GM19193 (cell line): ENCODE results near the gene INSR.

Source experiments
- POLR2A ChIP-seq: IDR thresholded peaks from 4 replicates; pipeline ENCODE4 v1.6.1; 2011; ENCODE audit not compliant: insufficient read depth, insufficient read length; ENCODE audit errors: extremely low read depth

INSR gene

DNA sequence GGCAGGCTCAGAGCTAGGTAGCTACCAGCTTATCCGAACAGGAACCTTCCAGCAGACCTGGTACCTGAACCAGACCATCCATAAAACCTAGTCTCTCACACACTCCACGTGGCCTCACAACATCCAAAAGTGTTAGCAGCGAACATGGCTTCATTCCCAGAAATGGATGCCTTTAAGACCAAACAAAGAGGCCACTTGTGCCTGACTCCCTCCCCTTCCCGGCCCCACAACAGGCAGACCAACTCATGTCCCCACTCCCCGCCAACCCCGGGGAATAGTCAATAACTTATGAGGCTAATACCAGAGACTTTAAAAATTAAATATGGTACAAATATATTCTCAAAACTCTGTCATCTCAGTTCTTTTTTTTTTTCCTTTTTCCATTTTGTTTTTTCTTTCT lies 178.5 kb downstream of the INSR start:
- TF ChIP-seq POLR2A = no peak

DNA sequence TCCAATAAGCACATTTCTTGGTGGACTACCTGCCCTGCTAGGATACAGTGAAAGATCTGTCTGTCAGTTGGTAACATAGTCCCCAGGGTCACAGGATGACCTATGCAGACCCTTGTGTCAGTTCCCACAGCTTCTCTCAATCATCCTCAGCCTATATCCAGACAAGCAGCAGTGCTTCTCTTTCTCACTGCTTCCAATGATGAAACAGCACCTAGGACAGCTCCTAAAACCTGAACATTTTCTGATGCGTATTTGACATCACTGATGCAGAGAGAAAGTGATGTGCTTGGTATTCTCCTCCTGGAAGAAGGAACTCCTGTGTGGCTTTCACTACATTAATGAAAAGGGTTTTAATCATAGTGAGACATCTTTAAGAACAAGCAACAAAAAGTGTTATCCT lies 181.0 kb downstream of the INSR start:
- TF ChIP-seq POLR2A = no peak

DNA sequence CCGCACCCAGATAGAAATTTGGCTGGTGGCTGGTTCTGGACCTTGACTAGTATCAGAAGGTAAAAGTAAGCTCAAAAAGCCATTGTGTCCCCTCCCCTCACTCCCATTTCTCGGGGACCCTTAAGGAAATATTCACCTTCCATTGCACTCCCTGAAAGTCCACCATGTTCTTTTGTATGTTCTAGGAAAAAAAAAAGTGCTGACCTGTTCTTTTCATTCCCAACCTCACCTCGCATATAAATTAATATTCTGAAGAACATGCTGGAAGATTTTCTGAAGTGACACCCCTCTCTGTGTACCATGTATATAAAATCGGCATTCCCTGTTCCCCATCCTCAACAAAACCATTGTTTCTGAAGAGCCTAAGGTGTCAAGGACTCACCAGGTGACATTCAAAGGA lies 181.5 kb downstream of the INSR start:
- no peak for TF ChIP-seq POLR2A

DNA sequence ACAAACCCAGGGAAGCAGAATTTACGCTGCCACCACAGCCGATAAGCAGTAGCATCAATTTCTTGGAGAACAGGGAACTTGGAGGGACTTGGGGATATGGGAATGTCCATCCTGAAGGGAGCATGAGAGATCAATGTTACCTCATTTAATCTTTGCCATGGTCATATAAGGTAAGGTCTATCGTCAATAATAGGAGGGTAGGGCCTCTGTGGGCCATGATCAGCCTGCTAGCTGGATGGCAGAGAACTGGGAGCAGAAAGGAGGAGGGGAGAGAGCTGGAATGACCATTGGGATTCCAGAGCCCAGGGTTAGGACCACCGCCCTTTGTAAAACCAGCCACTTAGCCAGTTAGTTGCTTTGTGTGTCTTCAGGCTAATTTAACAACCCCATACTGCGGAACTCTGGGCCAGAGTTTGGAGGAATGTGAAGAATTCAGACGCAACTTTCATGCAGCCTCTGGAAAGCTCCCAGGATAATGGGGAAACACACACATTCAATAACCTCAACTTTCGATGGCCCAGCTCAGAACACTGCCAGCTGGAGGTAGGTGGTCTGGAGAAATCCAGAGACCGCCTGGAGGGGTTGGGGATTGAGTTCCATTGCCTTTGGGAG lies 184.4 kb downstream of the INSR start:
- TF ChIP-seq POLR2A = no peak

DNA sequence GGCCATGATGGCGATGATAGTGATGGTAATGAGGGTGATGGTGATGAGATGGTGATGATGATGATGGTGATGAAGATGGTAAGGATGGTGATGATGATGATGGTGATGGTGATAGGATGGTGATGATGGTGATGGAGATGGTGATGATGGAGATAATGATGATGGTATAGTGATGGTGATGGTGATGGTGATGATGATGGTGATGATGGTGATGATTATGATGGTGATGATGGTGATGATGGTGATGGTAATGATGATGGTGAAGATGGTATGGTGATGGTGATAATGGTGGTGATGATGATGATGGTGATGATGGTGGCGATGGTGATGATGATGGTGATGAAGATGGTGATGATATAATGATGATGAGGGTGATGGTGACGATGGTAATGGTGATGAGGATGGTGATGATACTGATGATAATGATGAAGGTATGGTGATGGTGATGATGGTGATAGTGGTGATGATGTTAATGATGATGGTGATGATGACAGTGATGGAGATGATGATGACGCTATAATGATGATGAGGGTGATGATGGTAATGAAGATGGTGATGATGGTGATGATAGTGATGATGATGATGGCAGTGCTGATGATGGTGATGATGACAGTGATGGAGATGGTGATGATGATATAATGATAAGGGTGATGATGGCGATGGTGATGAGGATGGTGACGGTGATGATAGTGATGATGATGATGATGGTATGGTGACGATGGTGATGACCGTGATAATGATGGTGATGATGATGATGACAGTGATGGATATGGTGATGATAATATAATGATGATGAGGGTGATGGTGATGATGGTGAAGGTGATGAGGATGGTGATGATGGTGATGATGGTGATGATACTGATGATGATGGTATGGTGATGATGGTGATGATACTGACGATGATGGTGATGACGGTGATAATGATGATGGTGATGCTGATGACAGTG lies 187.2 kb downstream of the INSR start:
- TF ChIP-seq POLR2A = no peak

DNA sequence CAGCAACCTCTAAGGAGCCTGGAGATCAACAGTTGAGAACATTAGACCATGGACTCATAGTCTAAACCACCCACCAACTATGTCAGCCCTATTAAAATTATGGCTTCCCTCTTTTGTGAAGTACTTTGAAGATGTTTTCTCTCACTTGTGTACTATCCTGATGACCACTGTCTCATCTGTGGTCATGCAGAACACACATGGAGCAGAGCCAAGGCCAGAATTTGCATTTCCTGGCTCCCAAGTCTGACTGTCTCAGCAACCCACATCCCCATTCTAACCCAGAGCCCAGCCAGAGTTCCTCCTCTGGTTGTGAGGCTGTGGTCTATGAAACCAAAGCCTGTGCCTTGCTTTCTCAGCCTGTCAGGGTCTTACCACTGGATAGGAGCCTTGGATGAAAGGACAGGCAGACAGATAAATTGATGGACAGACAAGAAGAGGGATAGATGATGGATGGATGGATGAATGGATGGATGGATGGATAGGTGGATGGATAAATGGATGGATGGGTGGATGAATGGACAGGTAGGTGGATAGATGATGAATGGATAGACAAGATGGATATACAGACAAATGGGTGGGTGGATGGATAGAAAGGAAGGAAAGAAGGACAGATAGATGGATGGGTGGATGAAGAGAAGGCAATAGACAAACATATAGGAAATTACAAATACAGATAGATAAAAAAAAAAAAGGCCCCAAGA lies 189.3 kb downstream of the INSR start:
- no peak for TF ChIP-seq POLR2A

DNA sequence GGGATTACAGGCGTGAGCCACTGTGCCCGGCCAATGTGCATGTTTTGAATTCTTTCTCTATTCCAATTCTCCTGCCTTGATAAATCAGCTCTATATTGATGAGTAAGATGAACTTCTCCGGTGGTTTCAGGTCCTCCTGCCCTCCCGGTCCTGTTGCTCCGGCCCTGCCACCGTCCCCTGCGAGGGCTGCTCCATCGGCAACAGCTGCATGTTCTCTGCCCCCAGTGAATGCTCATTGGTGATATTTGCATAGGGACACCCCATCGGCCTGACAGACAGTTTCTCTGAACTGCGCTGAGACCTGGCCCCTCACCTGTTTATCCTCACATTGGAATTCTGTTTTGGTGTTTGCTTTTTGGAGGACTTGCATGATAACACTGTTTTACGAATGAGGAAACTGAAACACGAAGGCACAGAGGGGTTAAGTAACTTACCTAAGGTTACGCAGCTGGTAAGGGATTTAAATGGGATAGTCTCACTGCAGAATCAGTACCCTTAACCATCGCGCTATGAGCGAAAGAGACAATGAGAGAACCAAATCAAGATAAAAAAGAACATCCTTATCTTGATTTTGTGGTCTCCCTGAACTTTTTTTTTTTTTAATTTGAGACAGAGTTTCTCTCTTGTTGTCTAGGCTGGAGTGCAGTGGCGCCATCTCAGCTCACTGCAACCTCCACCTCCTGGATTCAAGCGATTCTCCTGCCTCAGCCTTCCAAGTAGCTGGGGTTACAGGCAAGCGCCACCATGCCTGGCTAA lies 192.5 kb downstream of the INSR start:
- TF ChIP-seq POLR2A = no peak

DNA sequence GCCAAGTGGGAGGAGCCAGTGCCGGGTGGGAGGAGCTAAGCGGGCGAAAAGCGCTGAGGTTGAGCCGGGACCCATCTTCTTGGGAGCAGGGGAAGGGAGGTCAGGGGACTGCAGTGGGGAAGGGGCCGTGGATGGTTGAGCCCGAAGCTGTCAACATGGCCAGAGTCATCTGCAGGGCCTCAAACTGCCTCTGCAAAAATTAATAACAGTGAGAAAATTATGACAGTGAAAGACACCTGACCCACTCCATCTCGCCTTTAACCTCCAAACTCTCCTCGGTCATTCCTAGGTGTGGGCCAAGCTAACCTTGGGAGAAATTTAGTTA lies 194.7 kb downstream of the INSR start:
- no peak for TF ChIP-seq POLR2A

DNA sequence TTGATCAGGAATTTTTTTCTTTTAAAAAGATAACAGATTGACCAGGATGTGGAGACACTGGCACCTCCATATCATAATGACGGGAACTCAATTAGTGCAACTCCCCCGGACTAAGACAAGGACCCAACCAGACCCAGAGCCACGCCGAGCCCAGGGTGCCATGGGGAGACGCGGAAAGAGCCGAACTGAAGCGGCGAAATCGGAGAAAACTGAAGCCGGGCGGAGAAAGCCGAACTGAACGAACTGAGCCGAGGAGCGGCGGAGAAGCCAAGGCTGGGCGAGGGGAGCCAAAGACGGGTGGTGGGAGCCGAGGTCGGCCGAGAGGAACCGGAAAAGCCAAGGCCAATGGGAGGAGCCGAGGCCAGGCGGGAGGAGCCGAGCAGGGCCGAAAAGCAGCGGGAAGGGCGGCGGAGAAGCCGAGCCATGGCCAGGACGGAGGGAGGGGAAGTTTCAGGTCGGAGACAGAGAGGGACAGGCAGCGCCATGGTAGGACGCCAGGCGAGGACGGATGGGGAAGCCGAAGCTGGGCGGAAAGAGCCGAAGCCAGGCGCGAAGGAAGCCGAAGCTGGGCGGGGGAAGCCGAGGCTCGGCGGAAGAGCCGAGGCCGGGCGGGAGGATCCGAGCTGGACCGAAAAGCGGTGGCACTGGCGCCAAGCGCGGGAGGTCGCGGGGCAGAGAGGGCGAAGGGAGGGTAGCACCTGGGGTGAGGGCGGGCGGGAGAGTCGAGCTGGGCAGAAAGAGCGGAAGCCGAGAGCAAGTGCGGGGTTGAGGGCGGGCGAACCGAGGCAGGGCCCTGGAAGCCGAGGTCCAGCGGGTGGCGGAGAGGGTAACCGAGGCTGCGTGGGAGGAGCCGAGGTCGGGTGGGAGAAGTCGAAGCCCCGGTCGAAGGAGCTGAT lies 195.3 kb downstream of the INSR start:
- TF ChIP-seq POLR2A = peak; percentile 66

DNA sequence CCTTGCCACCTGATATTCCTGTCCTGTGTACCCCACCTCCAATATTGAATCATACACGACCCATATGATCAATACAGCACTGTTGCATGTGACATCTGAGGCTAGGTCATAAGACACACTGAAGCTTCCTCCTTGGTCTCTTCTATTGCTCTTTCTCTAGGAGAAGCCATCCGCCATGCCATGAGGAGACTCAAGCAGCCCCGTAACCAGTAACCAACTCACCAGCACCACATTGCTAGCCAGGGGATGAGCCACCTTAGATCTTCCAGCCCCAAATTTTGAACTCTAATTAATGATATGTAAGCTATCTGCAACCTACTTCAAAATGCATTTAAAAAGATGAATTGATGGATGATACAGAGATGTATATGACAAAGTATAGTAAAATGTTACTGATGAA lies 196.1 kb downstream of the INSR start:
- no peak for TF ChIP-seq POLR2A

DNA sequence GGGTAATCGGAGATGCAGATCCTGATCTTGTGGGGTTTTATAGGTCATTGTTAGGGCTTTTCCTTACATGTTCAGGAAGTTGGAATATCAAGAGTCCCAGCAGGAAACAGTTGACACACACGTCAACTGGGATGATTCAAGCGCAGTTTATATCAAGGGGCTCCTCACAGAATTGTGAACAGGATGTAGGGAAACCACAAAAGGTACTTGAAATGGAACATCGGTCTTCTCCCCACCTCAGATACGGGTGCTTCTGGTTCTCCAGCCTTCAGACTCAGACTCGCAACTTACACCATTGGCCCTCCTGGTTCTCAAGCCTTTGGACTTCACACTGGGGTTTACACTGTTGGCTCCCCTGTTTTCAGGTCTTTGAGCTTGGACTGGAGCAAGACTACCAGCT lies 205.2 kb downstream of the INSR start:
- TF ChIP-seq POLR2A = no peak

DNA sequence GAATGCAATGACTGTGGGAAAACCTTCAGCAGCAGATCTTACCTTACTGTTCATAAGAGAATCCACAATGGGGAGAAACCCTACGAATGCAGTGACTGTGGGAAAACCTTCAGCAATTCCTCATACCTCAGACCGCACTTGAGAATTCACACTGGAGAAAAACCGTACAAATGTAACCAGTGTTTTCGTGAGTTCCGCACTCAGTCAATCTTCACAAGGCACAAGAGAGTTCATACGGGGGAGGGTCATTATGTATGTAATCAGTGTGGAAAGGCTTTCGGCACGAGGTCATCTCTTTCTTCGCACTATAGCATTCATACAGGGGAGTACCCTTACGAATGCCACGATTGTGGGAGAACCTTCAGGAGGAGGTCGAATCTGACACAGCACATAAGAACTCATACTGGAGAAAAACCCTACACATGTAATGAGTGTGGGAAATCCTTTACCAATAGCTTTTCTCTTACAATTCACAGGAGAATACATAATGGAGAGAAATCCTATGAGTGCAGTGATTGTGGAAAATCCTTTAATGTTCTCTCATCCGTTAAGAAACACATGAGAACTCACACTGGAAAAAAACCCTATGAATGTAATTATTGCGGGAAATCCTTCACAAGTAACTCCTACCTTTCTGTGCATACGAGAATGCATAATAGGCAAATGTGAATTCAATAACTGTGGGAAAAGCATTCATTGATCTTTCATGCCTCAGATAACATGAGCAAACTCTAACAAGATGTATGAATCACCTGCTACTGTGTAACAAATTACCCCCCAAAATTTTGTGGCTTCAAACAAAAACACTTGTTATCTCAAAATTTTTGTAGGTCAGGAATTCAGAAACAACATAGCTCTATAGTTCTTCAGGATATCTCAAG lies 210.9 kb downstream of the INSR start:
- TF ChIP-seq POLR2A = no peak

DNA sequence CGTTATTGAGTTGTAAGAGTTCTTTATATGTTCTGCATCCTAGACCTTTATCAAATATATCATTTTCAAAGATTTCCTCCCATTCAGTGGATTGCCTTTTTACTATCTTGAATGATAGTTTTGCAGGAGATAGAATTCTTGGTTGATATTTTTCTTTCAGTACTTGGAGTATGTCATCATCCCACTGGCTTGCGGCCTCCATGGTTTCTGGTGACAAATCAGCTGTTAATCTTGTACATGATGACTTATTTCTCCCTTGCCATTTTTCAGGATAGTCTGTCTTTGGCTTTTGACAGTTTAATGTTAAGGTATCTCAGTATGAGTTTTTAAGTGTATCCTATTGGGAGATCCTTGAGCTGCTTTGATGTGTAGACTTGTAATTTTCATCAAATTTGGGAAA lies 216.2 kb downstream of the INSR start:
- TF ChIP-seq POLR2A = no peak

DNA sequence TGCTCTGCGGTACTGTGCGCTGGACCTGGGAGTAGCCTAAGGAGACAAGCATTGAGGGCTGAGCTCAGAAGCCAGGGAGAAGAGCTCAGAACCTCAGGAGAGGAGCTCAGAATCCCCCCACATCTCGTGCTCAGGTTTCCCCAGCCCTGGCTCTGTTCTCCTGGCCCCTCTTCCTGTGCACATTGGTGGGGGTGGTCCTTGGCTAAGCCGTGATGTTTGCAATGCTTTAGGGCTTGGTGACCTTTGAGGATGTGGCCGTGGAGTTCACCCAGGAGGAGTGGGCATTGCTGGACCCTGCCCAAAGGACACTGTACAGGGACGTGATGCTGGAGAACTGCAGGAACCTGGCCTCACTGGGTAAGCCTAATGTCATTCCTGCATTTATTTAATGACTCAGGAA lies 218.1 kb downstream of the INSR start:
- TF ChIP-seq POLR2A = no peak

DNA sequence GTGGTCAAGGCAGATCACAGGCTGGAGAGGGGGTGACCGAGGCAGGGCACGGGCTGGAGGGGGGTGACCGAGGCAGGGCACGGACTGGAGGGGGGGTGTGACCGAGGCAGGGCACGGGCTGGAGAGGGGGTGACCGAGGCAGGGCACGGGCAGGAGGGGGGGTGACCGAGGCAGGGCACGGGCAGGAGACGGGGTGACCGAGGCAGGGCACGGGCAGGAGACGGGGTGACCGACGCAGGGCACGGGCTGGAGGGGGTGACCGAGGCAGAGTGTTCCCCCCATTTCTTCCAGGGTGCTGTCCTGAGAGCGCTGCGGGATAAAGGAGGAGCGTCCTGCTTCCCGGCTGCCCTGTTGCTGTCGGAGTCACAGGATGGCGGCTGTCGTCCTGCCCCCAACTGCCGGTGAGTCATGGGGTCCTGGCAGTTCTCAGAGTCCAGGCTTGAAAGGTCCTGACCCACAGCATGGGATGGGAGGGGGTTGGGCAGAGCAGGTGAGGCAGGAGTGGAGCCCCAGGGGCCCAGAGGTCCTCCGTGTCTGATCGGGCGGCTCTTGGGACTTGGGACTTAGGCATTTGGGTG lies 219.4 kb downstream of the INSR start:
- TF ChIP-seq POLR2A = no peak
